SJCRH30 (cell line): ENCODE data around the gene GPRC5B. TPM values are rescaled to one million over a fixed set of nuclear protein-coding genes. Genes with fewer than 3 reads are reported as not detected.
A peak's percentile ranks its signal among the peaks of the same experiment; 100 is the strongest.

Experiments used
- DNase-seq, 2 experiments: peaks; one replicate each; pipeline ENCODE4 v3.0.0-alpha.2; 2015 to 2020
- H3K27ac ChIP-seq: fragments of 250-450 bp; sonication (Bioruptor Pico); 2 replicates; pipeline ENCODE4 v1.5.1; 2020; ENCODE audit warnings: mild to moderate bottlenecking, moderate library complexity
- H3K27me3 ChIP-seq: fragments of 250-450 bp; sonication (Bioruptor Pico); 2 replicates; pipeline ENCODE4 v1.5.1; 2020; ENCODE audit warnings: mild to moderate bottlenecking, moderate library complexity
- H3K36me3 ChIP-seq: fragments of 250-450 bp; sonication (Bioruptor Pico); 2 replicates; pipeline ENCODE4 v1.5.1; 2020; ENCODE audit warnings: mild to moderate bottlenecking, moderate library complexity
- H3K4me1 ChIP-seq: fragments of 250-450 bp; sonication (Bioruptor Pico); 2 replicates; pipeline ENCODE4 v1.5.1; 2020; ENCODE audit warnings: mild to moderate bottlenecking, moderate library complexity
- H3K4me3 ChIP-seq: fragments of 250-450 bp; sonication (Bioruptor Pico); 2 replicates; pipeline ENCODE4 v1.5.1; 2020; ENCODE audit warnings: mild to moderate bottlenecking, moderate library complexity
- H3K9me3 ChIP-seq: fragments of 250-450 bp; sonication (Bioruptor Pico); replicated peaks from 2 replicates; pipeline ENCODE4 v1.5.1; 2020; ENCODE audit warnings: mild to moderate bottlenecking, moderate library complexity
- total RNA-seq: library from RNA; depleted of rRNA; stranded (reverse); fragments of >200 nt; shearing (Covaris generic); gene quantifications from 2 replicates; pipeline ENCODE4 v1.2.3, GENCODE V29; 2014

GPRC5B gene
- total RNA-seq, 1 experiment from 2014 or later: 7.8 TPM

DNA sequence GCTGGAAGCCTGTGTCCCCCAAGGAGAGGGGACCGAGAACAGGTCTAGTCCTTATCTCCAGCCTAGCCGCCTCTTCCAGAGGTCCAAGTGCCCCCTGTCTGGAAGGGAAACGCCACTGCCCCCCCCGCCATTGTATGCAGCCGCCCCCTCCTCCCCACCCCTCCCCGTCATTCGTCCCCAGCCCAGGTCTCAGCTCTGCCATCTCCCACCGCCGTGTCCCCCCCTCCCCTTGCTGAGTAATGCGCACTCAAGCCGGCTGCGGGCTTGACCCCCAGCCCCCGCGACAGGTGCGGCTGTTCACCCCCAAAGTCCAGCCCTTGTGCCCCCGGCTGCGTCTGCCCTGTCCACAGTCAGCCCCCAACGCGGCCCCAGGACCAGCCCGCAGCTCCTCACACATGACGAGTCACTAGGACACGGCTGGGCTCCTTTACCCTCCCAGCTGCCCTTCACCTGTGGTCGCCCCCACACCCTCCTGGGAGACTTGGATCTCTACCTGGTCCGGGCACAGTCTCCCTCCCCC is 622 bp downstream of the GPRC5B start:
- Histone ChIP-seq H3K4me1 (no peaks in the 10 kb centered on the region), H3K9me3 (no peaks in the 10 kb centered on the region), H3K27me3 (no peaks in the 10 kb centered on the region), H3K27ac (peak overlapping the region; percentile 66), H3K36me3 (no peaks in the 10 kb centered on the region), H3K4me3 (peak overlapping the region; percentile 62)
- peak; percentile 28 for DNase-seq

DNA sequence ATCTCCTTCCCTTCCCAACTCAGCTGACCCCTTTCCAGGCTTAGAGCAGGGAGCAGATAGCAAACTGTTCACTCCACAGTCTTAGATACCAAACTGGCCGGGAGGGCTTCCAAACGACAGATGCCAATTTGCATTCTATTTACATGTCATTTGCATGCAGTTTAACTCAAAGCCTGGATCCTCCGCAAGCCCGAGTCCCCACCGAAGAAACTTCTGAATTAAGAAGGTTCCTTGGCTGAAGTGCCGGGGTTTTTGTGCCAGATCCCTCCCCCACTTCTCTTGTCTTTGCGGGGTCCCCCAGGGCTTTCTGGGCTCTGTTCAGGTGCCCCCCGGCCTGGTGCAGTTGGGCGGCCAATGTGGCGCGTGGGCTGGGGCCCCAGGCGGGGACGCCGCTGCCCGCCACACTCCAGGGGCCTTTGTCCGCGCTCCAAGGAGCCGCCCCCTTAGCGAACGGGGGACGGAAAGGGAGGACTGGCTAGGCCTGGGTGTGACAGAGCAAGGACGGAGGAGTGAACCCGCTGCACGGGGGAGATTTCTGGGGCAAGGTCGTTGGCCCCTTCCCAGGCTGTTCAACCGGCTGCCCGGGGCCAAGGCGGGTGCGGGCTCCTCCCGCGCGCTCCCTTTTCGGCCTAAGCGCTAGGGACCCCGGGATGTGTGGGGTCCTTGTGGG is 1.2 kb downstream of the GPRC5B start:
- H3K9me3 ChIP-seq: no peaks in the 10 kb centered on the region
- H3K27me3 ChIP-seq: no peaks in the 10 kb centered on the region
- H3K4me3 ChIP-seq: peak overlapping the region; percentile 62
- peak; percentile 59 to 69 for DNase-seq
- no peaks in the 10 kb centered on the region for H3K36me3 ChIP-seq
- no peaks in the 10 kb centered on the region for H3K4me1 ChIP-seq
- peak overlapping the region; percentile 66 for H3K27ac ChIP-seq

- DNase-seq: peak in 1 of 2 experiments; percentile 27
- H3K4me1 ChIP-seq: no peaks in the 10 kb centered on the region
- H3K4me3 ChIP-seq: peak overlapping the region; percentile 62
- H3K27ac ChIP-seq: peak overlapping the region; percentile 66
- no peaks in the 10 kb centered on the region for H3K36me3 ChIP-seq
- no peaks in the 10 kb centered on the region for H3K9me3 ChIP-seq
- no peaks in the 10 kb centered on the region for H3K27me3 ChIP-seq
Observed at GRCh38 chr16:19882646-19883045, 2.0 kb downstream of the GPRC5B start.

DNA sequence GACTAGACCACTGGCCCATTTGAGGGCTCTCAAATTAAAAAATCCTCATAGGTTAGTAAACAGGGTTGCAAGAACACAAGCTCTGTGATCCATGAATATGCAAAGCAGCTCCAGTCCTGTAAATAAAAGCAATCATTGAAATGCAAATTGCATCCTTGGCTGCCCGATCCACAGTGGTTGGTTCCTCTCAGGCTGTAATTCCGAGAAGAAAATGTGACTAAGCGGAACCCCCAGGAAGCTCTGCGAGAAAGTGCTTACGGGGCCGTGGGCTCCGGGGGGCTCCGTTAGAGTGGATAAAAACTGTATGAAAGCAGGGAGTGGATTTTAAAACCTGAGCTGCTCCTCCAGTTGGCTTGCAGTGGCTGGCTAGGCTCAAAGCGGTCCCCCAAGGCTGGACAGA is 2.5 kb downstream of the GPRC5B start:
- DNase-seq: no peak
- peak overlapping the region; percentile 62 for H3K4me3 ChIP-seq
- no peaks in the 10 kb centered on the region for H3K36me3 ChIP-seq
- peak overlapping the region; percentile 66 for H3K27ac ChIP-seq
- no peaks in the 10 kb centered on the region for H3K27me3 ChIP-seq
- no peaks in the 10 kb centered on the region for H3K4me1 ChIP-seq
- H3K9me3 ChIP-seq: no peaks in the 10 kb centered on the region

DNA sequence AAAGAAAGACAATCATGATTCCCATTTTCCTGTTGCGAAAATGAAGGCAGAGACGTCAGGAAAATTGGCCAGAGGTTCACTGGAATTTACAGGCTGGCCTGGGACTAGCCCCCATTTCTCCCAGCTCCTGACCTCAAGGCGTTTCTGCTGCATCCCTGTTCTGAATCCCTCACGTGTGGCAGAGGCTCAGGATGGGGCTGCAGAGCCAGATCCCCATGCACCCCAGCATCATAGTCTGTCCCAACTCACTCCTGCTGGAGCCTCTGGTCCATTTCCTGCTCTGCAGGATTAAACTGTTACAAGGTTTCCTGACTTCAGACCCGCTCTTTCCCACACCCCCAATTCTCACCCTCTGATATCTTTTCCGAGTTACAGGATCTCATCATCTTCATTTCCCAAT is 2.9 kb downstream of the GPRC5B start:
- Histone ChIP-seq H3K4me1 (no peaks in the 10 kb centered on the region), H3K27ac (no peak overlapping the region), H3K4me3 (no peak overlapping the region; the same call in 1 of the 2 replicates), H3K27me3 (no peaks in the 10 kb centered on the region), H3K36me3 (no peaks in the 10 kb centered on the region), H3K9me3 (no peaks in the 10 kb centered on the region)
- DNase-seq: no peak

DNA sequence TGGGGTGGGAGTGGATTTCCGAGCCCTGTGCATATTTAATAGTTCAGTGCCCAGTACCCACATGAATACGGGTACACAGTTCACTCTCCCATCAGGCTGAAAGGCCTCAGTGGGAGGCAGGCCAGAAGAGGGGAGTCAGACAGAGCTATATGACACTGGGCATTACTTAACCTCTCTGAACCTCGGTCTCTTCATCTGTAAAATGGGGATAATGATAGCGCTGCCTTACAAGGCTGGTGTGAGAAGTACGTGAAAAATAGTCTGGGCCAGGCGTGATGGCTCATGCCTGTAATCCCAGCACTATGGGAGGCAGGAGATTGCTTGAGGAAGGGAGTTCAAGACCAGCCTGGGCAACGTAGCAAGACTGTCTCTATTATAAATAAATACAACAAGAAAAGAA is 3.6 kb downstream of the GPRC5B start:
- Histone ChIP-seq H3K27ac (no peak overlapping the region), H3K4me1 (no peaks in the 10 kb centered on the region), H3K9me3 (no peaks in the 10 kb centered on the region), H3K36me3 (no peaks in the 10 kb centered on the region), H3K4me3 (no peak overlapping the region), H3K27me3 (no peaks in the 10 kb centered on the region)
- DNase-seq: no peak

- DNase-seq: peak in 1 of 2 experiments; percentile 30
Observed at GRCh38 chr16:19879241-19879792, 5.3 kb downstream of the GPRC5B start.

DNA sequence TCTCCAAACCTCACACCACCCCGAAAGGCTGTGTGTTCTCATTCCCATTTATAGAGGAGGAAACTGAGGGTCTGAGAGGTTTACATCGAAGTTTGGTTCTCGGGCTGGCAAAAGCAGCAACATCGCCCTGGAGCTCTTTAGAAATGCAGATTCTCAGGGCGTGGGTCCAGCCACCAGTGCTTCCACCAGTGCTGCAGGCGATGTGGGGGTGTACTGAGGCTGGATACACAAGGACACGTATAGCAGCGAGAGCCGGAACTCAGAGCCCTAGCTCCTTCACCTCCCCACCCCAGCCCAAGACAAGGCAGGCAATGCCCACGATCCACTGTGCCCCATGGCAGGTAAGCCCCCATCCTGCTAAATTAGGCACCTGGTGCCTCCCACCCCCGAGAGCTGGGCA is 5.9 kb downstream of the GPRC5B start:
- H3K4me3 ChIP-seq: no peak overlapping the region
- no peaks in the 10 kb centered on the region for H3K36me3 ChIP-seq
- no peak overlapping the region for H3K27ac ChIP-seq
- DNase-seq: no peak
- H3K4me1 ChIP-seq: peaks cover 12% of the 10 kb centered on the region
- no peaks in the 10 kb centered on the region for H3K27me3 ChIP-seq
- H3K9me3 ChIP-seq: no peaks in the 10 kb centered on the region

More at GRCh38 chr16:19879241-19879792, 5.3 kb downstream of the GPRC5B start:
- no peaks in the 10 kb centered on the region for H3K36me3 ChIP-seq
- no peaks in the 10 kb centered on the region for H3K27me3 ChIP-seq
- no peak overlapping the region for H3K27ac ChIP-seq
- no peak overlapping the region for H3K4me3 ChIP-seq
- H3K9me3 ChIP-seq: no peaks in the 10 kb centered on the region
- H3K4me1 ChIP-seq: peaks cover 9% of the 10 kb centered on the region

- H3K27ac ChIP-seq: no peak overlapping the region
- H3K4me1 ChIP-seq: peaks cover 12% of the 10 kb centered on the region
- no peaks in the 10 kb centered on the region for H3K27me3 ChIP-seq
- H3K9me3 ChIP-seq: no peaks in the 10 kb centered on the region
- H3K36me3 ChIP-seq: no peaks in the 10 kb centered on the region
- DNase-seq: no peak
- H3K4me3 ChIP-seq: no peak overlapping the region
Observed at GRCh38 chr16:19876501-19877059, 8.1 kb downstream of the GPRC5B start.

- H3K27ac ChIP-seq: no peak overlapping the region
- no peak overlapping the region for H3K4me3 ChIP-seq
- peaks cover 12% of the 10 kb centered on the region for H3K4me1 ChIP-seq
- no peaks in the 10 kb centered on the region for H3K27me3 ChIP-seq
- H3K36me3 ChIP-seq: no peaks in the 10 kb centered on the region
- H3K9me3 ChIP-seq: no peaks in the 10 kb centered on the region
- DNase-seq: no peak
Observed at GRCh38 chr16:19875900-19876299, 8.7 kb downstream of the GPRC5B start.

DNA sequence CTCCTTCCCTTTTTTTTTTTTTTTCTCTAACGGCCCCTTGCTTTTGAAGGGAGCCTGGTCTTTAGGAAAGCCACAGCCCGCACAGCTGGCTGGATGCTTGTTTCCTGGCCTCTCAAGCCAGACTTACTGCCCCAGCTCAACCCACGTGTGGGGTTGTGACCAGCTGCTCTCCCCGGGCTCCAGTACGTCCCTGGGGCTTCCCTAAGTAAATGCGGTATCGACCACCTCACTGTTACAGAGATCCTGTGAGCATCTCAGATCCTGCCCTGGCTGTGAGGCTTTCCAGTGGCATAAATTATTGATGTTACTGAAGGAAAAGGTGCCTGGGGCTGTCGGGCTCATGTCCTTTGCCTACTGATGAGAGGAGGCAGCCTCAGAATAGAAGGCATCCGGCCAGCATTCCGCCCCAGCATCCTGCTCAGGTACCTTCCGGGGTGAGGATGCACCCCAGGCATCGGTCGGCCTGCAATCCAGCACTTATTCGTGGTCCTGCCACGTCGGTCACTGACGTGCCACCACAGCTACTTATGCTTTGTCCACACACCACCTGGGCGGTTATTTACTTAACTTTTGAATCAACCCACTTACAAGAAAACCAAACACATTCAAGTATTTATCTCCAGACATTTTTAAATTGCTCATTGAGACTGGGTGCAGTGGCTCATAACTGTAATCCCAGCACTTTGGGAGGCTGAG is 9.6 kb downstream of the GPRC5B start:
- no peaks in the 10 kb centered on the region for H3K36me3 ChIP-seq
- DNase-seq: peak; percentile 80
- H3K4me1 ChIP-seq: peaks cover 12% of the 10 kb centered on the region
- peak overlapping the region; percentile 10; the same call in 1 of the 2 replicates for H3K4me3 ChIP-seq
- H3K27me3 ChIP-seq: no peaks in the 10 kb centered on the region
- no peak overlapping the region; the same call in 1 of the 2 replicates for H3K27ac ChIP-seq
- H3K9me3 ChIP-seq: no peaks in the 10 kb centered on the region

GRCh38 chr16:19874026-19874425 is 10.6 kb downstream of the GPRC5B start:
- peak overlapping the region; percentile 10; the same call in 1 of the 2 replicates for H3K4me3 ChIP-seq
- no peaks in the 10 kb centered on the region for H3K36me3 ChIP-seq
- H3K4me1 ChIP-seq: peaks cover 12% of the 10 kb centered on the region
- H3K27me3 ChIP-seq: no peaks in the 10 kb centered on the region
- H3K27ac ChIP-seq: no peak overlapping the region; the same call in 1 of the 2 replicates
- H3K9me3 ChIP-seq: no peaks in the 10 kb centered on the region
- DNase-seq: no peak

GRCh38 chr16:19872935-19873334 is 11.7 kb downstream of the GPRC5B start:
- Histone ChIP-seq H3K4me1 (peaks cover 12% of the 10 kb centered on the region), H3K36me3 (no peaks in the 10 kb centered on the region), H3K27ac (no peak overlapping the region), H3K9me3 (no peaks in the 10 kb centered on the region), H3K4me3 (no peak overlapping the region), H3K27me3 (no peaks in the 10 kb centered on the region)
- DNase-seq: no peak

DNA sequence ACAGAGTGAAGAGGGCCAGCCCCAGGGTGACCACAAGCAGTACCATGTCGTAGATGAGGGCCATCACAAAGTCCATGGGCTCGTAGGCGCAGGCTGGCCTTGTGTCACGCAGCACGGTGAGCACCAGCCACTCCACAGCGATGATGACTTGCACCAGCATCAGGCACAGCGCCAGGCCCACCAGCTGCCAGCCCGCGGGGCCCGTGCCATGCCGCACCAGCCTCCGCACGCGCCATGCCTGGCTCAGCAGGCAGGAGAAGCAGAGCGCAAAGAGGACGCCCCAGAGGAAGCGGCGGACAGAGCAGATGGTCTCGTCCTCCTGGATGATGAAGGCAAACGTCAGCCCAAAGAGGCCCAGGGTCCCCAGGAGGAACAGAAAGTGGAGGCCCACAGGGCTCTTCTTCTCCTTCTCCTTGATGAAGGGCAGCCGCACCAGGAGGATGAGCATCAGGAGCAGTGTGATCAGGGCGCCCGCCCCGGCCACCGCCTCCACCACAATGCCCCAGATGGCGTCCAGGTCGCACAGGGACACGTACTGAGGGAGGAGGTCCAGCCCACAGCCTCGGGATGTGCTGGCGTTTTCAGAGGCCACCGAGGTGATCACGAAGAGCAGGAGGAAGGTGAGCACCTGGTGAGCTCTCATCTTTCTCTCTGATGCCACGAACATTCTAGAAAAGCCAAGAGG is 12.3 kb downstream of the GPRC5B start:
- no peak overlapping the region for H3K4me3 ChIP-seq
- peaks cover 12% of the 10 kb centered on the region for H3K4me1 ChIP-seq
- H3K36me3 ChIP-seq: no peaks in the 10 kb centered on the region
- DNase-seq: no peak
- H3K27ac ChIP-seq: no peak overlapping the region
- no peaks in the 10 kb centered on the region for H3K27me3 ChIP-seq
- no peaks in the 10 kb centered on the region for H3K9me3 ChIP-seq
